Measurements from ENCODE around the gene RTEL1. TPM values are rescaled to one million over a fixed set of nuclear protein-coding genes. Genes with fewer than 3 reads are reported as not detected.

Gene RTEL1, protein sequence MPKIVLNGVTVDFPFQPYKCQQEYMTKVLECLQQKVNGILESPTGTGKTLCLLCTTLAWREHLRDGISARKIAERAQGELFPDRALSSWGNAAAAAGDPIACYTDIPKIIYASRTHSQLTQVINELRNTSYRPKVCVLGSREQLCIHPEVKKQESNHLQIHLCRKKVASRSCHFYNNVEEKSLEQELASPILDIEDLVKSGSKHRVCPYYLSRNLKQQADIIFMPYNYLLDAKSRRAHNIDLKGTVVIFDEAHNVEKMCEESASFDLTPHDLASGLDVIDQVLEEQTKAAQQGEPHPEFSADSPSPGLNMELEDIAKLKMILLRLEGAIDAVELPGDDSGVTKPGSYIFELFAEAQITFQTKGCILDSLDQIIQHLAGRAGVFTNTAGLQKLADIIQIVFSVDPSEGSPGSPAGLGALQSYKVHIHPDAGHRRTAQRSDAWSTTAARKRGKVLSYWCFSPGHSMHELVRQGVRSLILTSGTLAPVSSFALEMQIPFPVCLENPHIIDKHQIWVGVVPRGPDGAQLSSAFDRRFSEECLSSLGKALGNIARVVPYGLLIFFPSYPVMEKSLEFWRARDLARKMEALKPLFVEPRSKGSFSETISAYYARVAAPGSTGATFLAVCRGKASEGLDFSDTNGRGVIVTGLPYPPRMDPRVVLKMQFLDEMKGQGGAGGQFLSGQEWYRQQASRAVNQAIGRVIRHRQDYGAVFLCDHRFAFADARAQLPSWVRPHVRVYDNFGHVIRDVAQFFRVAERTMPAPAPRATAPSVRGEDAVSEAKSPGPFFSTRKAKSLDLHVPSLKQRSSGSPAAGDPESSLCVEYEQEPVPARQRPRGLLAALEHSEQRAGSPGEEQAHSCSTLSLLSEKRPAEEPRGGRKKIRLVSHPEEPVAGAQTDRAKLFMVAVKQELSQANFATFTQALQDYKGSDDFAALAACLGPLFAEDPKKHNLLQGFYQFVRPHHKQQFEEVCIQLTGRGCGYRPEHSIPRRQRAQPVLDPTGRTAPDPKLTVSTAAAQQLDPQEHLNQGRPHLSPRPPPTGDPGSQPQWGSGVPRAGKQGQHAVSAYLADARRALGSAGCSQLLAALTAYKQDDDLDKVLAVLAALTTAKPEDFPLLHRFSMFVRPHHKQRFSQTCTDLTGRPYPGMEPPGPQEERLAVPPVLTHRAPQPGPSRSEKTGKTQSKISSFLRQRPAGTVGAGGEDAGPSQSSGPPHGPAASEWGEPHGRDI (N-terminal part only)
- 16.9 and 21.3 TPM in 2 replicates for total RNA-seq

DNA sequence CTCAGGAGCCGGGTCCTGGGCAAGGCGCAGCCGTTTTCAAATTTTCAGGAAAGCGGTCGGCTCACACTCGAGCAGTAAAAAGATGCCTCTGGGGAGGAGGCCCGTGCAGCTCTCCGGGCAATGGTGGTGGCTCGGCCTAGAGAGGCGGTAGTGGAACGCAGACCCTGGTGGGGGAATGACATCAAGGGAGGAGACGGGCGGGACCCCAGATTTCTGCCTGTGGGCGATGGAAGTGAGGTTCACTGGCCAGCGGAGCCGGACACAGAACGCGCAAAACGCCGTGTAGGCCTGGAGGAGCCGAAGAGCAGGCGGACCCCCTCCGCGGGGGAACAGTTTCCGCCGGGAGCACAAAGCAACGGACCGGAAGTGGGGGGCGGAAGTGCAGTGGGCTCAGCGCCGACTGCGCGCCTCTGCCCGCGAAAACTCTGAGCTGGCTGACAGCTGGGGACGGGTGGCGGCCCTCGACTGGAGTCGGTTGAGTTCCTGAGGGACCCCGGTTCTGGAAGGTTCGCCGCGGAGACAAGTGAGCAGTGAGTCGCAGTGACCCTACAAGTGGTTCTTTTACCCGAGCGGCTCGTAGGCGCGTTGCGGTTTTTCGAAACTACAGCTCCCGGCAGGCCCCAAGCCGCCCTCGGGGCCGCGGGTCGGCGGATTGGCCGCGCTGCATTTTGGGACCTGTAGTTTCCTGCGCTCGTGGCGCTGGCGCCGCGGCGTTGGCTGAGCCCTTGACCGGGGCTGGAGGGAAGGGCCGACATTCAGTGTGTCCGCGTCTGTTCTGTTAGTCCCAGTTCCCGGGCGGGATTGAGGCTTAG is at the start of gene RTEL1:
TSS of gene RTEL1 (plus strand) at position 376 of the 812 bp plus-strand sequence. CDS start 1,091 bp downstream, outside the sequence.

DNA sequence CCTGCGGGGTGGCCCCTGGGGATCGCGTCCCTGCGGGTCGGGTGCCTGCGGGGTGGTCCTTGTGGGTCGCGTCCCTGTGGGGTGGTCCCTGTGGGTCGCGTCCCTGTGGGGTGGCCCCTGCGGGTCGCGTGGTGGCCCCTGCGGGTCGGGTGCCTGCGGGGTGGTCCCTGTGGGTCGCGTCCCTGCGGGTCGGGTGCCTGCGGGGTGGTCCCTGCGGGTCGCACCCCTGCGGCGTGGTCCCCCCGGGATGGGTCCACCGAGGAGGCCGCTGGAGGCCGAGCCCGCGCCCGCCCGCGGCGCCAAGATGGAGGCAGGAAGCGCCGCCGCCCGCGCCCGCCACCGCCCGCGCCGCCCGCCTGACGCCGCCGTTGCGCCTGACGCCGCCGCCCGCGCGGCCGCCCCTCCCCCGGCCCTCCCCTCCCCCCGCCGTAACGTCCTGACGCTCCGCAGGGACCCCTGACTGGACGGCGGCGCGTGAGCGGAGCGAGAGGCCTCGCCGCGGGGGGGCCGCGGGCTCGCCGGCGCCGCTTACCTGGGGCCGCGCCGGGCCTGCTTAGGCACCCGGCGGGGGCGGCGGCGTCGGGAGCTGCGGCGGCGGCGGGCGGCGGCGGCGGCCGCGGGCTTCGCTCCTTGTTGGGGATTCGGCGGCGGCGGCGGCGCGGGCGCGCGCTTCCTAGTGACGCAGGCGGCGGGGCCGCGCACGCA is 31.5 kb upstream of the RTEL1 start, which contains the start of gene GMEB2:
TSS of gene GMEB2 (minus strand) at position 678 of the 705 bp plus-strand sequence. CDS start 7,704 bp downstream, outside the sequence.

DNA sequence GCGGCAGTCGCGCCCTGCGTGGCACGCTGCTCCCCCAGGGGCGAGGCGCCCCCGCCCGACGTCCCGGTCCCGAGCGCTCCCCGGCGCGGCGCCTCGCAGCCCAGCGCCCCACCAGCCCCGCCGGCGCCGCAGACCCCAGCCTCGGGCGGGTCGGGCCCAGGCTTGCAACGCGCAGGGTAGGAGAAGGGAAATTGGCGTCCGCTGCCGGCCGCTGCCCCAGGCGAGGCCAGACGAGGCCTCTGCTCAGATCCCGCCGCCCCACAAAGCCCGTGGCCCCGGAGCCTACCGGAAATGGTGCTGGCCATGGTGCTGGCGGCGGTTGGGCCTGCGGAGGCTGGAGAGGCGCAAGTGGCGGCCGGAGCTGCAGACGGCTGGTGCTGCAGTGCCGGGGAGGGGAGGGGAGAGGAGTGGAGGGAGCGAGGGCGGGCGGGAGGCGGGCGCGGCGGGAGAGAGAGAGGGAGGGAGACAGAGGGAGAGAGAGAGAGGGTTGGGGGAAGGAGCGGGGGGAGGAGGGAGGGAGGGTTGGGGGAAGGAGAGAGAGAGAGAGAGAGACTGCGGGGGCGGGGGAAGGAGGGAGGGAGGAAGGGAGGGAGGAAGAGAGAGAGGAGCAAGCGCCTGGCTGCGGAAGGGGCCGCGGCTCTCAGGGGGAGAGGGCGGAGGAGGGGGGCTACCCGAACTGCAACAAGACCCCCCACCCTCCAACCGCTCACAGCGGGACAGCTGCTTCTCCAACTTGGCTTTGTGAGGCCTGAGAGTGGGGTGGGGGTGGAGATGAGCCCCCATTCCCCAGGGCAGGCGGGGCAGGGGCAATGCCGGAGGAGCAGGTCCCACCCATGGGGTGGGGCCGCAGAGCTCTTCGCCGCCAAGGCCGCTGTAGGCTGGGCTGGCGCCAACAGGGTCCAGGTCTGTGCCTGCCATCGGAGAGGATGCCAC is 4.8 kb upstream of the RTEL1 start, which contains the start of gene STMN3:
TSS of gene STMN3 (minus strand) at position 384 of the 933 bp plus-strand sequence. CDS start at position 305, 79 bp downstream.

DNA sequence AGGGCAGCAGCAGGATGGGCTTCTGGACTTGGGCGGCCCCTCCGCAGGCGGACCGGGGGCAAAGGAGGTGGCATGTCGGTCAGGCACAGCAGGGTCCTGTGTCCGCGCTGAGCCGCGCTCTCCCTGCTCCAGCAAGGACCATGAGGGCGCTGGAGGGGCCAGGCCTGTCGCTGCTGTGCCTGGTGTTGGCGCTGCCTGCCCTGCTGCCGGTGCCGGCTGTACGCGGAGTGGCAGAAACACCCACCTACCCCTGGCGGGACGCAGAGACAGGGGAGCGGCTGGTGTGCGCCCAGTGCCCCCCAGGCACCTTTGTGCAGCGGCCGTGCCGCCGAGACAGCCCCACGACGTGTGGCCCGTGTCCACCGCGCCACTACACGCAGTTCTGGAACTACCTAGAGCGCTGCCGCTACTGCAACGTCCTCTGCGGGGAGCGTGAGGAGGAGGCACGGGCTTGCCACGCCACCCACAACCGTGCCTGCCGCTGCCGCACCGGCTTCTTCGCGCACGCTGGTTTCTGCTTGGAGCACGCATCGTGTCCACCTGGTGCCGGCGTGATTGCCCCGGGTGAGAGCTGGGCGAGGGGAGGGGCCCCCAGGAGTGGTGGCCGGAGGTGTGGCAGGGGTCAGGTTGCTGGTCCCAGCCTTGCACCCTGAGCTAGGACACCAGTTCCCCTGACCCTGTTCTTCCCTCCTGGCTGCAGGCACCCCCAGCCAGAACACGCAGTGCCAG is 38.7 kb downstream of the RTEL1 start, which contains the start of gene TNFRSF6B:
TSS of gene TNFRSF6B (plus strand) at position 25 of the 729 bp plus-strand sequence. CDS start at position 141, 116 bp downstream.

DNA sequence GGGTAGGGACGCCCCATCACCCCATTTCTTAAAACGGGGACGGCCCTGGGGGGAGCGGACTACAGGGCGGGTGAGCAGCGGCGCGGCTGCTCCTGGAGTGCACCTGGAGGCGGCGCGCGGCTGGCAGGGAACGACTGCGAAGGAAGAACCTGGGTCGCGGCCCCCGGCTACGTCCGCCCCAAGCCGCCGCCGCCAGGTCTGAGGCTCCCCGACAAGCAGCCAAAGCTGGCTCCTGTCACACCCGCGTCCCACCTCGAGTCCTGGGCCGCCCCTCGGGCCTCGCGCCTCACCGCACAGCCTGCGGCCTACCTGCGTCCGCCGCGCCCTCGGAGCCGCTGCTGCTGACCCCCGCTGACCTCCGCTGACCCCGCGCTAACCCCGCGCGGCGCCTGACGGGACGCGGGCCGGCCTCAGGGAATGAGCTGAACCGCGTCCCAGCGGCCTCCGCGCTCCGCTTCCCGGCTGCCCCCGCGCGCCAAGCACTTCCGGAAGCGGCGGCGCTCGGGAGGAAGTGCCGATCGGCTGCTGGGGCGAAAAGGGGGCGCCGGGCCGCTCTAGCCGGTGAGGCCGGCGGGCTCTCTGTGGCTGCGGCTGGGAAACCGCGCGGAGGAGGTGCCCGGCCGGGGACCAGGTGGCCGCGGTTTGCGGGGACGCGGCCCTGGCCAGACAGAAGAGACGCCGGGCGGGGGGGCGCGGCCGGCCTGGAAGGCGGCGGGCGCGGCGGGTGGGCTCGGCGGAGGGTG is 49.6 kb downstream of the RTEL1 start, which contains the start of the genes ARFRP1 and ZGPAT:
TSS of gene ARFRP1 (minus strand) at position 419 of the 743 bp plus-strand sequence. CDS start 885 bp downstream, outside the sequence.
TSS of gene ZGPAT (plus strand) at position 482 of the 743 bp plus-strand sequence. CDS start 542 bp downstream, outside the sequence.

DNA sequence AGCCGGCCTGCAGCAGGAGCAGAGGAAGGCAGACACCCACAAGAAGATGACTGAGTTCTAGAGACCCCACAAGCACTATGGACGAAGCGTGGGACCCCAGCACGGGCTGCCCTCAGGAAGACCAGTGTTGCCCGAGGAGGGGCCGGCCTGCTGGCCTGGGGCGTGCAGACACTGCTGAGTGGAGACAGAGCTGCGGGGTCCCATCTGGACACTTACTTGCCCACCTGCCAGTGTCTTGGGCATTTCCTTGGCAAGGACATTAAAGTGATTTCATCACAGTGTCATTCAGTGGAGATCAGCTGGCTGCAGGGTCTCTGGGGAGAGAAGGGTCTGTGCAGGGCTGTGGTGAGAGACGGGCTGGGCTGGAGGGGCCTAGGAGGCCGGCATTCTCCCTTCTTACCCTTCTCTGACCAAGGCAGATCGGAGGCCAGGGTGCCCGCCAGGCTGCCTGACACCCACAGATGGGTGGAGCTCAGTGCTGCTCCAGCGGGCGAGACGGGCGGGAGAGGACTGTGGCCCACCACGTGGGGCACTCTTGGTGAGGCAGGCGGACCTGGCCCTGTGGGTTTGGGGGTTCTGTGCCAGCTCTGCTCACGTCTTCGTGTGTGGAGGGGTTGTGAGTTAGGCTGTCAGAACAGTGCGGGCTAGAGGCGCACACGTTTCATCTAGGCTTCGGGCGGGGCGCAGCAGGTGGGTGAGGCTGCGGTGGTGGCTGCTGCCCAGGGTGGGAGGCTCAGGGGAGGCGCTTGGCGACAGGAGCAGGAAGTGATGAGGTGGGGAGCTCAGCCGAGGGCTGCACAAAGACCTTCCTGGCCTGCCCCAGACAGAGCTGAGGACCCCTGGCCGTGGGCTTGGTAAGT is 78.0 kb downstream of the RTEL1 start, which contains the start of gene LIME1:
TSS of gene LIME1 (plus strand) at position 806 of the 860 bp plus-strand sequence. CDS start 886 bp downstream, outside the sequence.

DNA sequence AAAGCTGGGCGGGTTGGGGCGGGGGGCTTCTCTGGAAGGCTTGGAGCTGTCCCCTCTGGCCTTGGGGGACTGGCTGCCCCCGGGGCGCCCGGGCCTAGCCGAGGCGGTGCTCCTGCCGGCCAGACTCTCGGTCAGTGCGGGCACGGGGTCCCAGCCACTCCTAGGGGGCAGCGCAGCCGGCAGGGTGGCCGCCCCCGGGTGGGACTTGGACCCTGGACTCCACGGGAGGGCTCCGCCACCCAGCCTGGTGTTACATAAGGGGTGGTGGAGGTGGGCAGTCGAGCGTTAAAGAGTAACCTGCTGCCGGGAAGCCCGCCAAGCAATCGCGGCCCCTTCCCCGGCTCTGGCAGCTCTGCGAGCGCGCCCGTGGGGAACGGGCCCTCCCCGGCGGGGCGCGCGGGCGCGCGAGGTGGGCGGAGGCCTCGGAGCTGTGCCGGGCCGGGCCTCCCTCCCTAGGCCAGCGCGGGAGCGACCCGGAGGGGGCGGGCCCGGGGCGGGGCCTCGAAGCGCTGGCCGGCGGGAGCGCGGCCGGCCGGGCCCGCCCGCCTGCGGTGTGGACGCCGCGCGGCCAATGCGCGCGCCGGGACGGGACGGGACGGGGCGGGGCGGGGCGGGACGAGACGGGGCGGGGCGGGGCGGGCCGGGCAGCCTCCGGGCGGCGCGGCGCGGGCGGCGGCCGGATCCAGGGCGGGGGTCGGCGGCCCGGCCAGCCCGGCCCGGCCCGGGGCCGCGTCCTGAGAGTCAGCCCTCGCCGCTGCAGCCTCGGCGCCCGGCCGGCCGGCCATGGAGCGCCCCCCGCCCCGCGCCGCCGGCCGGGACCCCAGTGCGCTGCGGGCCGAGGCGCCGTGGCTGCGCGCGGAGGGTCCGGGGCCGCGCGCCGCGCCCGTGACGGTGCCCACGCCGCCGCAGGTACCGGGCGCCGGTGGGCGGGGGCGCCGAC is 81.3 kb downstream of the RTEL1 start, which contains the start of gene SLC2A4RG:
TSS of gene SLC2A4RG (plus strand) at position 647 of the 940 bp plus-strand sequence. CDS start at position 784, 137 bp downstream.

Small RNAs within 50 kb of the gene (small RNA-seq; reads per million reads assigned to genes)
- gene LIME1 (not detected), gene TNFRSF6B (not detected)

Other genes with a start within 250 kb of the RTEL1 start
- gene KCNQ2, start 185.7 kb upstream of the RTEL1 start, total RNA-seq: not detected in 2 replicates
- under 0.01 and 0.24 TPM in 2 replicates for gene EEF1A2, start 159.2 kb upstream of the RTEL1 start, total RNA-seq
- gene PPDPF, start 137.5 kb upstream of the RTEL1 start, total RNA-seq: 55.9 and 56.3 TPM in 2 replicates
- under 0.01 and 0.12 TPM in 2 replicates for gene PTK6, start 120.9 kb upstream of the RTEL1 start, total RNA-seq
- gene SRMS, start 110.6 kb upstream of the RTEL1 start, total RNA-seq: not detected in 2 replicates
- gene FNDC11, start 104.2 kb upstream of the RTEL1 start, total RNA-seq: 0.65 and 0.73 TPM in 2 replicates
- 56.1 and 77.4 TPM in 2 replicates for gene HELZ2, start 84.1 kb upstream of the RTEL1 start, total RNA-seq
- 15.1 and 16.6 TPM in 2 replicates for gene GMEB2, start 31.2 kb upstream of the RTEL1 start, total RNA-seq
- gene STMN3, start 4.9 kb upstream of the RTEL1 start, total RNA-seq: 10.0 and 12.0 TPM in 2 replicates
- gene TNFRSF6B, start 38.3 kb downstream of the RTEL1 start, total RNA-seq: 2.2 and 8.0 TPM in 2 replicates
- gene ARFRP1, start 49.7 kb downstream of the RTEL1 start, total RNA-seq: 26.6 and 32.0 TPM in 2 replicates
- 14.1 and 16.4 TPM in 2 replicates for gene ZGPAT, start 49.7 kb downstream of the RTEL1 start, total RNA-seq
- gene LIME1, start 78.4 kb downstream of the RTEL1 start, total RNA-seq: 4.5 and 4.6 TPM in 2 replicates
- gene SLC2A4RG, start 81.5 kb downstream of the RTEL1 start, total RNA-seq: 41.5 and 45.7 TPM in 2 replicates
- gene ZBTB46, start 173.0 kb downstream of the RTEL1 start, total RNA-seq: 0.36 and 0.81 TPM in 2 replicates
- not detected in 2 replicates for gene ABHD16B, start 203.2 kb downstream of the RTEL1 start, total RNA-seq
- 96.7 and 106 TPM in 2 replicates for gene TPD52L2, start 207.0 kb downstream of the RTEL1 start, total RNA-seq
- gene DNAJC5, start 236.8 kb downstream of the RTEL1 start, total RNA-seq: 63.8 and 66.5 TPM in 2 replicates

All from hair follicle dermal papilla cell (primary cell).